ENCODE results near the gene CCDC57. TPM values are rescaled to one million over a fixed set of nuclear protein-coding genes. Genes with fewer than 3 reads are reported as not detected.

CCDC57 gene
- total and polyA plus RNA-seq, 2 of the 4 experiments (the other 2 are of a cell fraction): 7.3 to 31.3 TPM

DNA sequence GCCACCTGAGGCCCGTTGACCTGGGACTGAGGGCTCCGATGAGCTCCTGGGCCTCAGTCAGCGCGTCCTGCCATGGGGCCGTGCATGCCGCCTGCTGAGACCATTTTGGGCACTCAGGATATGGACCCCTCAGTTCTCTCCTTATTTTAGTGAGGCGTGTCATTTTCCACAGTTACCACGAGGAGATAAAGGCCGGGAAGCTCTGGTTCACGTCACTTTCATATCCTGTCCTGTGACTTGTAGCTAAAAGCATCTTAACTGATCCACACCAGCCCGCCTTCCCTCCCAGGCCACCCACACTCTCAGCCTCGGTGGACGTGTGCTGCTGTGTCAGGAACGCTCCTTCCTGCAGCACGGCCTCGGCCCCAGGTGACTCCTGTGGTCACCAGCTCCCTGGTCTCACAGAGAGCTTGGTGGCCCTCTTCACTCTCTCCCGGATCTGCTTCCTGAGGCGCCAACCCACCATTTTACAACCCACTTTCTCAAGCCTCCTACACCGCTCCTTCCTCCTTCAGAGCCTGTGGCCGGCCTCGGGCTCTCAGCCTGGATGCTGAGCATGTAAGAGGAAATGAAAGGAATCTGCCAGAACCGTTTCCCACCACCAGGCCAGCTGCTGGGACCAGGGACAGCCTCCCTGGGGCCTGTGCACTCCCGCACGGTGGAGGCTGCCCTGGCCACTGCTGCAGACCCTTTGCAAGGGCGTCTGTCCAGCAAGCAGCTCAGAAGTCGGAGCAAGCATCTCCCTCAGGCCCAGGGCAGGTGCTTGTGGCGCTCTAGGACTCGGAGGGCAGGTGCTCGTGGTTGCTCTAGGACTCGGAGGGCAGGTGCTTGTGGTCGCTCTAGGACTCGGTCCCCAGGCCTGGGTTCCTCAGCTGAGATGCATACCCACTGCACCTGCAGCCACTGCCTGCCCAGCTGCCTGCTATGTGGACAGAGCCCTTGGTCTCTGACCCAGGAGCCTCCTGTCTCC is 90.7 kb downstream of the CCDC57 start:
- H2AFZ ChIP-seq (replicated peaks; ENCODE audit: low read length, poor library complexity): no peak overlapping the region
- H3K23ac ChIP-seq (ENCODE audit: low read depth, low read length): no peak overlapping the region
- H2BK120ac ChIP-seq (ENCODE audit: low read depth, low read length): no peak overlapping the region
- BruUV-seq (replicated peaks): no TSS peak
- H4K5ac ChIP-seq (ENCODE audit: low read depth, low read length): no peak overlapping the region
- H3K4me1 ChIP-seq (ENCODE audit: control insufficient read depth, insufficient read depth, low read length): peaks cover 10% of the 10 kb centered on the region
- no peak overlapping the region for H3K14ac ChIP-seq (replicated peaks; ENCODE audit: low read depth, low read length)
- H3K9me1 ChIP-seq (ENCODE audit: insufficient read depth, low read length): peaks cover 5% of the 10 kb centered on the region; the same call in 1 of the 2 replicates
- H3K79me1 ChIP-seq (ENCODE audit: low read depth in 1 of 2, low read length in 2 of 2): peaks cover 0 to 8% of the 10 kb centered on the region in 2 experiments; a peak in 1 of 4 replicates
- WGBS, 2 experiments (ENCODE audit: extremely low coverage in 2 of 2, insufficient read length in 1 of 2): 86% methylated on average over 15 of the region's 32 CpGs; no CpG with 5 or more reads in 1 of the 2 experiments
- CTCF ChIA-PET: no interaction called here
- intact Hi-C loops (cut with micrococcal nuclease): no loop called here
- DNase-seq (no peak), ATAC-seq (ENCODE audit: low read depth) (no peak)
- H2BK20ac ChIP-seq (ENCODE audit: low read depth, low read length): no peak overlapping the region
- peaks cover 6% of the 10 kb centered on the region; the same call in 1 of the 2 replicates for H3K36me3 ChIP-seq (ENCODE audit: control insufficient read depth, insufficient read depth, low read length)
- H3K27me3 ChIP-seq (ENCODE audit: control insufficient read depth, insufficient read depth, low read length): no peaks in the 10 kb centered on the region
- no peak for TF ChIP-seq RCOR1 (IDR thresholded peaks at IDR 0.05; ENCODE audit: insufficient replicate concordance, low read length)
- no peak for TF ChIP-seq NFE2L2 (IDR thresholded peaks at IDR 0.05; ENCODE audit: low read depth, low read length)
- no peak for TF ChIP-seq RFX5 (IDR thresholded peaks at IDR 0.05; ENCODE audit: low read depth, low read length)
- no peaks in the 10 kb centered on the region for H4K20me1 ChIP-seq (ENCODE audit: insufficient read depth, low read length)
- no peak overlapping the region for H3K18ac ChIP-seq (ENCODE audit: low read depth, low read length)
- H4K8ac ChIP-seq (ENCODE audit: low read depth in 2 of 2, low read length in 2 of 2): no peak overlapping the region
- in situ Hi-C loops (cut with MboI; ENCODE audit: low sequenced_read_pairs): no loop called here
- no peak overlapping the region for H2BK15ac ChIP-seq (ENCODE audit: low read depth, low read length)
- H3K56ac ChIP-seq (ENCODE audit: extremely low read depth, insufficient read depth, low read length): no peak overlapping the region
- H2AK9ac ChIP-seq (replicated peaks; ENCODE audit: low read depth, low read length, poor library complexity): no peak overlapping the region
- dilution Hi-C loops (cut with HindIII; ENCODE audit: low sequenced_read_pairs, unreplicated experiment): no loop called here
- no peak overlapping the region for H3K27ac ChIP-seq (ENCODE audit: insufficient read depth, low read length)
- H3K9me3 ChIP-seq (ENCODE audit: control insufficient read depth, insufficient read depth, low read length): no peaks in the 10 kb centered on the region
- no peak overlapping the region for H3K4me2 ChIP-seq (ENCODE audit: low read depth, low read length)
- no peak overlapping the region for H2BK5ac ChIP-seq (ENCODE audit: low read depth, low read length, poor library complexity, severe bottlenecking)
- H3K9ac ChIP-seq (ENCODE audit: low read depth, low read length): no peak overlapping the region
- POLR2A ChIA-PET (ENCODE audit: unreplicated experiment): interaction anchor here (0.6 kb wide), 1 partner anchor 38 kb away, joined by 5 read pairs; no protein-coding TSS in a partner anchor
- no peak overlapping the region for H2AK5ac ChIP-seq (ENCODE audit: low read depth, low read length)
- no peak overlapping the region for H3K4me3 ChIP-seq (ENCODE audit: insufficient read depth, low read depth, low read length)
- no peak overlapping the region for H3K4ac ChIP-seq (ENCODE audit: low read depth, low read length)
- no peak overlapping the region for H4K91ac ChIP-seq (ENCODE audit: insufficient read depth, low read depth, low read length)

Measured in IMR-90 (cell line).